ENCODE measurements around the gene MDK. TPM values are rescaled to one million over a fixed set of nuclear protein-coding genes. Genes with fewer than 3 reads are reported as not detected.

MDK gene
- total RNA-seq, 1 donor from 2014 or later, result 2,040 TPM

- Mint-ChIP-seq H3K4me1 (ENCODE audit: low read depth) (peaks cover 15% of the 10 kb centered on the region), H3K27me3 (peaks cover 58% of the 10 kb centered on the region), H3K27ac (no peak overlapping the region), H3K9me3 (ENCODE audit: low read depth) (no peaks in the 10 kb centered on the region), H3K4me3 (ENCODE audit: low read depth) (no peak overlapping the region), H3K36me3 (ENCODE audit: insufficient read depth) (no peaks in the 10 kb centered on the region)
- TF ChIP-seq CTCF (IDR thresholded peaks at IDR 0.05; ENCODE audit: unreplicated experiment), result no peak
- no peak for DNase-seq (ENCODE audit: low spot score, unreplicated experiment)
Observed at GRCh38 chr11:46335271-46335670, 46.2 kb upstream of the MDK start.

GRCh38 chr11:46335890-46336562 is 45.4 kb upstream of the MDK start:
- Mint-ChIP-seq H3K36me3 (ENCODE audit: insufficient read depth) (no peaks in the 10 kb centered on the region), H3K27ac (no peak overlapping the region), H3K9me3 (ENCODE audit: low read depth) (no peaks in the 10 kb centered on the region), H3K27me3 (peaks cover 51% of the 10 kb centered on the region), H3K4me1 (ENCODE audit: low read depth) (peaks cover 9% of the 10 kb centered on the region), H3K4me3 (ENCODE audit: low read depth) (no peak overlapping the region)
- no peak for DNase-seq (ENCODE audit: low spot score, unreplicated experiment)
- no peak for TF ChIP-seq CTCF (IDR thresholded peaks at IDR 0.05; ENCODE audit: unreplicated experiment)

GRCh38 chr11:46336563-46337180 is 44.8 kb upstream of the MDK start:
- Mint-ChIP-seq H3K27me3 (peaks cover 51% of the 10 kb centered on the region), H3K4me3 (ENCODE audit: low read depth) (no peak overlapping the region), H3K4me1 (ENCODE audit: low read depth) (peaks cover 9% of the 10 kb centered on the region), H3K9me3 (ENCODE audit: low read depth) (no peaks in the 10 kb centered on the region), H3K27ac (no peak overlapping the region), H3K36me3 (ENCODE audit: insufficient read depth) (no peaks in the 10 kb centered on the region)
- TF ChIP-seq CTCF (IDR thresholded peaks at IDR 0.05; ENCODE audit: unreplicated experiment), result no peak
- DNase-seq (ENCODE audit: low spot score, unreplicated experiment), result no peak

GRCh38 chr11:46337626-46338345 is 43.7 kb upstream of the MDK start:
- Mint-ChIP-seq H3K27ac (no peak overlapping the region), H3K4me3 (ENCODE audit: low read depth) (no peak overlapping the region), H3K27me3 (peaks cover 44% of the 10 kb centered on the region), H3K4me1 (ENCODE audit: low read depth) (peaks cover 9% of the 10 kb centered on the region), H3K9me3 (ENCODE audit: low read depth) (no peaks in the 10 kb centered on the region), H3K36me3 (ENCODE audit: insufficient read depth) (no peaks in the 10 kb centered on the region)
- no peak for TF ChIP-seq CTCF (IDR thresholded peaks at IDR 0.05; ENCODE audit: unreplicated experiment)
- no peak for DNase-seq (ENCODE audit: low spot score, unreplicated experiment)

GRCh38 chr11:46338636-46338987 is 42.9 kb upstream of the MDK start:
- H3K36me3 Mint-ChIP-seq (ENCODE audit: insufficient read depth), result no peaks in the 10 kb centered on the region
- H3K4me3 Mint-ChIP-seq (ENCODE audit: low read depth), result peak overlapping the region; percentile 51
- no peak for DNase-seq (ENCODE audit: low spot score, unreplicated experiment)
- peaks cover 12% of the 10 kb centered on the region for H3K4me1 Mint-ChIP-seq (ENCODE audit: low read depth)
- H3K9me3 Mint-ChIP-seq (ENCODE audit: low read depth), result no peaks in the 10 kb centered on the region
- no peak overlapping the region for H3K27ac Mint-ChIP-seq
- TF ChIP-seq CTCF (IDR thresholded peaks at IDR 0.05; ENCODE audit: unreplicated experiment), result no peak
- H3K27me3 Mint-ChIP-seq, result peaks cover 42% of the 10 kb centered on the region

Measured in progenitor cell of endocrine pancreas (in vitro differentiated cells).